Measurements from ENCODE around the gene GK2. TPM values are rescaled to one million over a fixed set of nuclear protein-coding genes. Genes with fewer than 3 reads are reported as not detected.

Gene GK2
- total RNA-seq, 1 experiment from 2014 or later = not detected

GRCh38 chr4:79404666-79405065 lies 3.4 kb downstream of the GK2 start:
- Histone ChIP-seq H3K4me1 (replicated peaks; ENCODE audit: insufficient read depth) (no peaks in the 10 kb centered on the region), H3K9me2 (ENCODE audit: insufficient read depth) (no peaks in the 10 kb centered on the region), H3K27ac (no peak overlapping the region), H2AFZ (no peak overlapping the region), H3F3A (ENCODE audit: insufficient read depth, low read depth) (no peaks in the 10 kb centered on the region), H3K79me2 (ENCODE audit: low read depth) (no peaks in the 10 kb centered on the region), H3K4me3 (no peak overlapping the region), H3K27me3 (ENCODE audit: insufficient read depth, low read depth) (no peaks in the 10 kb centered on the region), H3K36me3 (ENCODE audit: low read depth) (no peaks in the 10 kb centered on the region), H3K9me3 (ENCODE audit: insufficient read depth, low read depth) (no peaks in the 10 kb centered on the region), H3K4me2 (no peak overlapping the region), H4K20me1 (ENCODE audit: insufficient read depth) (no peaks in the 10 kb centered on the region)
- ChIA-PET POLR2A (ENCODE audit: unreplicated experiment) (no interaction called here), CTCF (no interaction called here)
- no peak for DNase-seq
- intact Hi-C loops (cut with micrococcal nuclease; ENCODE audit: unreplicated experiment) = no loop called here
- no peak for TF ChIP-seq EZH2 (IDR thresholded peaks at IDR 0.05; ENCODE audit: low read depth)
- TF ChIP-seq CTCF (conservative IDR thresholded peaks at IDR 0.05) = no peak
- no TSS peak for BruUV-seq (replicated peaks)

- Histone ChIP-seq H3K4me3 (no peak overlapping the region), H4K20me1 (ENCODE audit: insufficient read depth) (no peaks in the 10 kb centered on the region), H3K27me3 (ENCODE audit: insufficient read depth, low read depth) (no peaks in the 10 kb centered on the region), H2AFZ (no peak overlapping the region), H3K4me1 (replicated peaks; ENCODE audit: insufficient read depth) (no peaks in the 10 kb centered on the region), H3F3A (ENCODE audit: insufficient read depth, low read depth) (no peaks in the 10 kb centered on the region), H3K27ac (no peak overlapping the region), H3K9me2 (ENCODE audit: insufficient read depth) (no peaks in the 10 kb centered on the region), H3K9me3 (ENCODE audit: insufficient read depth, low read depth) (no peaks in the 10 kb centered on the region), H3K4me2 (no peak overlapping the region), H3K79me2 (ENCODE audit: low read depth) (no peaks in the 10 kb centered on the region), H3K36me3 (ENCODE audit: low read depth) (no peaks in the 10 kb centered on the region)
- TF ChIP-seq EZH2 (IDR thresholded peaks at IDR 0.05; ENCODE audit: low read depth) (no peak), CTCF (conservative IDR thresholded peaks at IDR 0.05) (no peak)
- CTCF ChIA-PET = no interaction called here
- BruUV-seq (replicated peaks) = no TSS peak
- intact Hi-C loops (cut with micrococcal nuclease; ENCODE audit: unreplicated experiment) = no loop called here
- no peak for DNase-seq
- POLR2A ChIA-PET (ENCODE audit: unreplicated experiment) = no interaction called here
Observed at GRCh38 chr4:79403356-79403755, 4.7 kb downstream of the GK2 start.

- Histone ChIP-seq H3K4me3 (no peak overlapping the region), H3K27me3 (ENCODE audit: insufficient read depth, low read depth) (no peaks in the 10 kb centered on the region), H3K36me3 (ENCODE audit: low read depth) (no peaks in the 10 kb centered on the region), H3K9me3 (ENCODE audit: insufficient read depth, low read depth) (no peaks in the 10 kb centered on the region), H4K20me1 (ENCODE audit: insufficient read depth) (no peaks in the 10 kb centered on the region), H3K79me2 (ENCODE audit: low read depth) (no peaks in the 10 kb centered on the region), H2AFZ (no peak overlapping the region), H3K9me2 (ENCODE audit: insufficient read depth) (no peaks in the 10 kb centered on the region), H3F3A (ENCODE audit: insufficient read depth, low read depth) (no peaks in the 10 kb centered on the region), H3K27ac (no peak overlapping the region), H3K4me1 (replicated peaks; ENCODE audit: insufficient read depth) (no peaks in the 10 kb centered on the region), H3K4me2 (no peak overlapping the region)
- DNase-seq = no peak
- ChIA-PET CTCF (no interaction called here), POLR2A (ENCODE audit: unreplicated experiment) (no interaction called here)
- TF ChIP-seq EZH2 (IDR thresholded peaks at IDR 0.05; ENCODE audit: low read depth) (no peak), CTCF (conservative IDR thresholded peaks at IDR 0.05) (no peak)
- BruUV-seq (replicated peaks) = no TSS peak
- intact Hi-C loops (cut with micrococcal nuclease; ENCODE audit: unreplicated experiment) = no loop called here
Observed at GRCh38 chr4:79402332-79402851, 5.6 kb downstream of the GK2 start.

Data from PC-9 (cell line).